HG03575 (cell line): ENCODE measurements around the gene FRMPD3.
A peak's percentile ranks its signal among the peaks of the same experiment; 100 is the strongest.

Experiments
- ATAC-seq: cut with Tn5 transposase; IDR thresholded peaks from one replicate; pipeline ENCODE4 v1.9.1; 2021; ENCODE audit not compliant: unreplicated experiment, insufficient number of reproducible peaks, low FRiP score; ENCODE audit errors: extremely low read depth

The FRMPD3 gene

GRCh38 chrX:107448998-107449835 lies at the start of gene FRMPD3:
FRMPD3 (plus strand) TSS chrX:107449652; CDS start chrX:107526589, 76,937 bp downstream.
- ATAC-seq = no peak

GRCh38 chrX:107420571-107420970 lies 28.9 kb upstream of the FRMPD3 start:
- ATAC-seq = no peak

- ATAC-seq = no peak
These were observed 28.1 kb upstream of the FRMPD3 start for GRCh38 chrX:107421337-107421861.

- no peak for ATAC-seq
These were observed 20.4 kb upstream of the FRMPD3 start for GRCh38 chrX:107429090-107429489.

GRCh38 chrX:107440187-107440586 lies 9.3 kb upstream of the FRMPD3 start:
- ATAC-seq = no peak

GRCh38 chrX:107440692-107441091 lies 8.8 kb upstream of the FRMPD3 start:
- no peak for ATAC-seq

- ATAC-seq = no peak
These were observed 6.4 kb upstream of the FRMPD3 start for GRCh38 chrX:107442914-107443527.

GRCh38 chrX:107445146-107445545 lies 4.3 kb upstream of the FRMPD3 start:
- ATAC-seq = no peak

GRCh38 chrX:107445631-107446030 lies 3.8 kb upstream of the FRMPD3 start:
- no peak for ATAC-seq

GRCh38 chrX:107447642-107448041 lies 1.8 kb upstream of the FRMPD3 start:
- no peak for ATAC-seq

- ATAC-seq = no peak
These were observed 841 bp upstream of the FRMPD3 start for GRCh38 chrX:107448625-107448997.

GRCh38 chrX:107450823-107451509 lies 1.5 kb downstream of the FRMPD3 start:
- no peak for ATAC-seq

- ATAC-seq = no peak
These were observed 2.3 kb downstream of the FRMPD3 start for GRCh38 chrX:107451731-107452130.

GRCh38 chrX:107452581-107452980 lies 3.1 kb downstream of the FRMPD3 start:
- ATAC-seq = no peak

GRCh38 chrX:107454302-107454701 lies 4.8 kb downstream of the FRMPD3 start:
- peak; percentile 84 for ATAC-seq

- ATAC-seq = no peak
These were observed 7.8 kb downstream of the FRMPD3 start for GRCh38 chrX:107457289-107457688.

- peak; percentile 85 for ATAC-seq
These were observed 16.6 kb downstream of the FRMPD3 start for GRCh38 chrX:107465932-107466620.

GRCh38 chrX:107467271-107467670 lies 17.8 kb downstream of the FRMPD3 start:
- no peak for ATAC-seq

- ATAC-seq = no peak
These were observed 20.7 kb downstream of the FRMPD3 start for GRCh38 chrX:107470198-107470597.
